GM12878 (cell line): ENCODE data around the gene ACACA. TPM values are rescaled to one million over a fixed set of nuclear protein-coding genes. Genes with fewer than 3 reads are reported as not detected.

Experiments
- ATAC-seq: fragments of 200-7000 bp; cut with Tn5 transposase; 3 replicates; pipeline ENCODE4 v1.9.1; 2020; ENCODE audit warnings: mild to moderate bottlenecking, moderate library complexity
- BruUV-seq: library from RNA; stranded (reverse); fragments of 400-500 nt; replicated peaks from 2 replicates; lab custom pipeline; 2021; lab: Mats Ljungman, UMichigan
- CTCF ChIA-PET: fragments of 300-600 bp; sonication (Branson Sonifier 250); formaldehyde crosslinking; extraction: SDS; loops from one replicate; lab custom pipeline; 2021; ENCODE audit warnings: inconsistent platforms; lab: Yijun Ruan, JAX
- POLR2A ChIA-PET: fragments of 350-600 bp; formaldehyde crosslinking; extraction: SDS; loops from one replicate; lab custom pipeline; 2021; ENCODE audit warnings: inconsistent platforms; lab: Charles Lee
- RAD21 ChIA-PET: fragments of 300-600 bp; sonication (Branson Sonifier 250); formaldehyde crosslinking; loops from one replicate; lab custom pipeline; 2023; ENCODE audit warnings: antibody characterized with exemption; ENCODE audit not compliant: unreplicated experiment; lab: Charles Lee
- SMC1A ChIA-PET: fragments of 300-600 bp; sonication (Branson Sonifier 250); formaldehyde crosslinking; loops from one replicate; lab custom pipeline; 2023; ENCODE audit not compliant: unreplicated experiment, uncharacterized antibody; lab: Charles Lee
- DNase-seq: peaks from one replicate; pipeline ENCODE4 v3.0.0-alpha.2; 2011; ENCODE audit warnings: low read depth, low spot score
- FAIRE-seq: peaks from 3 replicates; lab custom pipeline; 2011; peaks lifted over from hg19 to GRCh38; lab: Jason Lieb, UNC
- H2AFZ ChIP-seq: 2 replicates; pipeline ENCODE4 v1.6.0; 2011; ENCODE audit warnings: low read depth, low read length, control low read depth; ENCODE audit not compliant: control insufficient read depth
- H3K27ac ChIP-seq: 2 replicates; pipeline ENCODE4 v1.5.1; 2011; ENCODE audit warnings: control low read depth; ENCODE audit not compliant: control insufficient read depth, insufficient read depth
- H3K27me3 ChIP-seq, 2 experiments: replicated peaks in 1 of 2; 2 replicates each; pipeline versions ENCODE4 v1.6.0 to v1.6.1; 2011; ENCODE audit warnings: low read length in 1 of 2; ENCODE audit not compliant: control insufficient read depth in 2 of 2, insufficient read depth in 2 of 2
- H3K36me3 ChIP-seq, 2 experiments: 2 replicates each; pipeline ENCODE4 v1.5.1; 2011; ENCODE audit warnings: low read length in 1 of 2; ENCODE audit not compliant: control insufficient read depth in 2 of 2, insufficient read depth in 2 of 2
- H3K4me1 ChIP-seq: 2 replicates; pipeline ENCODE4 v1.6.1; 2011; ENCODE audit warnings: mild to moderate bottlenecking, low read length, moderate library complexity, mixed read lengths; ENCODE audit not compliant: control insufficient read depth, insufficient read depth
- H3K4me2 ChIP-seq: 2 replicates; pipeline ENCODE4 v1.6.0; 2011; ENCODE audit warnings: control low read depth; ENCODE audit not compliant: control insufficient read depth, insufficient read depth
- H3K4me3 ChIP-seq: fragments of 200-600 bp; sonication (generic); 2 replicates; pipeline ENCODE4 v1.5.1; 2016
- H3K79me2 ChIP-seq: 2 replicates; pipeline ENCODE4 v1.6.0; 2011; ENCODE audit warnings: low read length; ENCODE audit not compliant: control insufficient read depth, insufficient read depth
- H3K9ac ChIP-seq: 2 replicates; pipeline ENCODE4 v1.8.0; 2011; ENCODE audit warnings: low read length, control low read depth, mixed read lengths; ENCODE audit not compliant: control insufficient read depth, insufficient read depth
- H3K9me3 ChIP-seq: replicated peaks from 3 replicates; pipeline ENCODE4 v1.5.1; 2011; ENCODE audit warnings: mild to moderate bottlenecking, low read length; ENCODE audit not compliant: control insufficient read depth, insufficient read depth
- H4K20me1 ChIP-seq: 2 replicates; pipeline ENCODE4 v1.6.0; 2011; ENCODE audit not compliant: control insufficient read depth, insufficient read depth
- BRCA1 ChIP-seq: IDR thresholded peaks from 2 replicates; pipeline ENCODE4 v1.6.1; 2011; ENCODE audit warnings: low read depth, low read length, improper control_type of control experiment
- CBFB ChIP-seq: IDR thresholded peaks from 2 replicates; pipeline ENCODE4 v1.6.1; 2016; ENCODE audit warnings: antibody characterized with exemption, low read depth
- CBX5 ChIP-seq: sonication (generic); IDR thresholded peaks from 2 replicates; pipeline ENCODE4 v1.6.1; 2016; ENCODE audit warnings: low read depth, moderate library complexity, mild to moderate bottlenecking, inconsistent platforms
- CTCF ChIP-seq, 3 experiments: IDR thresholded peaks in 2 of 3; conservative IDR thresholded peaks in 1 of 3; 2 replicates each; pipeline ENCODE4 v1.5.1; 2011; ENCODE audit warnings: low read depth in 3 of 3, low read length in 3 of 3, mild to moderate bottlenecking in 3 of 3, control low read depth in 2 of 3, moderate library complexity in 2 of 3, inconsistent platforms in 1 of 3, mixed read lengths in 1 of 3; ENCODE audit not compliant: control insufficient read depth in 2 of 3, insufficient read depth in 1 of 3; ENCODE audit errors: extremely low read depth in 1 of 3
- ELK1 ChIP-seq: IDR thresholded peaks from 2 replicates; pipeline ENCODE4 v1.6.1; 2012; ENCODE audit warnings: low read depth, low read length, improper control_type of control experiment
- IRF3 ChIP-seq: fragments of 450-650 bp; IDR thresholded peaks from 2 replicates; pipeline ENCODE4 v1.6.1; 2014; ENCODE audit warnings: mild to moderate bottlenecking
- IRF5 ChIP-seq: fragments of 450-650 bp; IDR thresholded peaks from 2 replicates; pipeline ENCODE4 v1.6.1; 2017; ENCODE audit warnings: borderline replicate concordance
- JUNB ChIP-seq: IDR thresholded peaks from 2 replicates; pipeline ENCODE4 v1.6.1; 2016; ENCODE audit warnings: antibody characterized with exemption, mild to moderate bottlenecking
- JUND ChIP-seq: IDR thresholded peaks from 2 replicates; pipeline ENCODE4 v1.6.1; 2012; ENCODE audit warnings: low read depth, mild to moderate bottlenecking, low read length, improper control_type of control experiment, moderate library complexity
- PRDM15 ChIP-seq: fragments of 450-650 bp; formaldehyde crosslinking; IDR thresholded peaks from 2 replicates; pipeline ENCODE4 v1.4.0; 2020; ENCODE audit warnings: mild to moderate bottlenecking, moderate library complexity
- SMAD5 ChIP-seq: IDR thresholded peaks from 2 replicates; pipeline ENCODE4 v1.6.1; 2016; ENCODE audit warnings: antibody characterized with exemption, low read depth
- STAT1 ChIP-seq: fragments of 450-650 bp; conservative IDR thresholded peaks from 2 replicates; pipeline ENCODE4 v1.6.1; 2014; ENCODE audit warnings: antibody characterized with exemption, mild to moderate bottlenecking
- STAT3 ChIP-seq: IDR thresholded peaks from 2 replicates; pipeline ENCODE4 v1.6.1; 2011; ENCODE audit warnings: low read depth, low read length, improper control_type of control experiment
- TCF3 ChIP-seq: IDR thresholded peaks from 2 replicates; pipeline ENCODE4 v1.6.1; 2012; ENCODE audit warnings: low read depth, mild to moderate bottlenecking, low read length, borderline replicate concordance; ENCODE audit not compliant: insufficient read depth
- ZNF217 ChIP-seq: fragments of 450-650 bp; IDR thresholded peaks from 2 replicates; pipeline ENCODE4 v1.6.1; 2017; ENCODE audit warnings: antibody characterized with exemption, mild to moderate bottlenecking
- WGBS: methylation state at CpG from one replicate; pipeline ENCODE4 v1.1.6; 2016; ENCODE audit warnings: low lambda C conversion rate; ENCODE audit not compliant: insufficient replicate concordance, insufficient coverage; ENCODE audit errors: missing lambda C conversion rate; 5-methylcytosine and 5-hydroxymethylcytosine counted together
- in situ Hi-C: fragments of 300-500 bp; cut with MboI; formaldehyde crosslinking; loops from 9 replicates; pipeline ENCODE4 v1.14.3; 2018; ENCODE audit warnings: mixed read lengths
- intact Hi-C: fragments of 100-400 bp; cut with micrococcal nuclease; formaldehyde crosslinking; loops from one replicate; pipeline ENCODE4 v1.14.2; 2022; ENCODE audit not compliant: unreplicated experiment
- polyA plus RNA-seq, 11 experiments: library from polyadenylated mRNA; depleted of rRNA in 4 of 11; unstranded in 6 of 11; stranded (reverse) in 5 of 11; fragments of >200 nt; fragmentation: Nextera tagmentation in 4 of 11; fragmentation: Illumina TruSeq in 1 of 11; extraction: Ambion mirVana in 4 of 11; extraction: Trizol in 1 of 11; gene quantifications; 1 replicate in 1 of 11; 2 replicates in 10 of 11; pipeline versions ENCODE4 v1.2.1 to v1.2.3, GENCODE V29; 2011 to 2016; ENCODE audit warnings: inconsistent platforms in 2 of 11, missing spikeins in 2 of 11, low read depth in 1 of 11
- total RNA-seq, 4 experiments: library from RNA; depleted of rRNA in 3 of 4; stranded (reverse); fragments of >200 nt in 3 of 4; fragmentation: Illumina TruSeq in 1 of 4; extraction: Trizol in 1 of 4; gene quantifications; 2 replicates each; pipeline versions ENCODE4 v1.2.1 to v1.2.3, GENCODE V29; 2013 to 2021

ACACA gene
- total and polyA plus RNA-seq, 10 of the 15 experiments (the other 5 are each of a cell fraction or from before 2014, with no cell fraction given) = 12.9 to 74.2 (median 32.0) TPM

- intact Hi-C loops (no loop called here), in situ Hi-C loops (loop anchor here (25.0 kb wide), 1 partner anchor 456 kb away; the partner anchor contains the start of gene MRM1)
- POLR2A ChIA-PET = no interaction called here
- WGBS = 55% methylated on average over 10 of the region's 10 CpGs
- H3K9me3 ChIP-seq = no peaks in the 10 kb centered on the region
- RAD21 ChIA-PET = no interaction called here
- H3K9ac ChIP-seq = no peak overlapping the region
- no peak overlapping the region for H3K27ac ChIP-seq
- no peak for DNase-seq
- SMC1A ChIA-PET = interaction anchor here (0.8 kb wide), 1 partner anchor 305 kb away, joined by 3 read pairs; no protein-coding TSS in a partner anchor
- no TSS peak for BruUV-seq
- no peak overlapping the region for H3K4me2 ChIP-seq
- no peak overlapping the region for H2AFZ ChIP-seq
- H3K4me3 ChIP-seq = no peak overlapping the region
- H3K27me3 ChIP-seq = no peaks in the 10 kb centered on the region
- no peak for FAIRE-seq
- H3K79me2 ChIP-seq = no peaks in the 10 kb centered on the region
- CTCF ChIA-PET = interaction anchor here (1.4 kb wide), 1 partner anchor 444 kb away, joined by 3 read pairs; no protein-coding TSS in a partner anchor
- H3K36me3 ChIP-seq = no peaks in the 10 kb centered on the region
- H4K20me1 ChIP-seq = no peaks in the 10 kb centered on the region
- no peaks in the 10 kb centered on the region for H3K4me1 ChIP-seq
- TF ChIP-seq IRF5 (no peak), ELK1 (no peak), CBX5 (no peak), CBFB (no peak), PRDM15 (CRISPR knock-in tag) (no peak), JUND (no peak), STAT3 (no peak), JUNB (no peak), ZNF217 (no peak), STAT1 (no peak), BRCA1 (no peak), TCF3 (no peak), IRF3 (no peak), SMAD5 (no peak), CTCF (IDR thresholded peaks at IDR 0.05 in 2 of 3, conservative IDR thresholded peaks at IDR 0.05 in 1 of 3; ENCODE audit: control insufficient read depth in 2 of 3, extremely low read depth in 1 of 3, insufficient read depth in 1 of 3, low read depth in 3 of 3, low read length in 3 of 3) (no peak)
- no peak for ATAC-seq
These were observed 338.4 kb downstream of the ACACA start for GRCh38 chr17:37068266-37068665.
